Measurements from ENCODE around the gene KCTD17.

Gene KCTD17

DNA sequence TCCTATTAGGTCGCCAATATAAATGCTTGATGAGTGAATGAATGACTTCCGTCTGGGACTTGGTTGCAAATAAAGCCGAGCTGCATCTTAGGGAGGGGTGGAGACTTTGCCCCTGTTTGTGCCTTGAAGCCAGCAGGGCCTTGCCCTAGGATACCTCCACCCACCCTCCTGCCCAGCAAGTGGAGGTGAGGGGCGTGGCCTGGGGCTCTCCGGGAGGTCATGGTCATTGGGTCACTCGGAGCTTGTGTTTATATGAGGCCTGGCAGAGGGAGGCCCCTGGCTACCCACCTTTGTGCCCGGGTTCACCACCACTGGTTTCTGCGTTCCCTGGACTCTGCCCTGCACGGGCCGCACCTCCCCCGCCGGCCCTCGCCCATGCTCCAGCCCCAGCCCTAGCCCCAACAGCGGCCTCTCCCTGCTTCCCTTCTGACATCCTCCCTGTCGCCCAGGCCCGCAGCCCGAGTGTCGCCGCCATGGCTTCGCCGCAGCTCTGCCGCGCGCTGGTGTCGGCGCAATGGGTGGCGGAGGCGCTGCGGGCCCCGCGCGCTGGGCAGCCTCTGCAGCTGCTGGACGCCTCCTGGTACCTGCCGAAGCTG is 27.7 kb upstream of the KCTD17 start:
- no peak overlapping the region for H3K4me3 ChIP-seq (ENCODE audit: low read depth, low read length)
- in situ Hi-C loops (cut with HindIII; ENCODE audit: low sequenced_read_pairs) = no loop called here
- no peak for DNase-seq (ENCODE audit: low read depth, low spot score)
- TF ChIP-seq, protein P1, sequence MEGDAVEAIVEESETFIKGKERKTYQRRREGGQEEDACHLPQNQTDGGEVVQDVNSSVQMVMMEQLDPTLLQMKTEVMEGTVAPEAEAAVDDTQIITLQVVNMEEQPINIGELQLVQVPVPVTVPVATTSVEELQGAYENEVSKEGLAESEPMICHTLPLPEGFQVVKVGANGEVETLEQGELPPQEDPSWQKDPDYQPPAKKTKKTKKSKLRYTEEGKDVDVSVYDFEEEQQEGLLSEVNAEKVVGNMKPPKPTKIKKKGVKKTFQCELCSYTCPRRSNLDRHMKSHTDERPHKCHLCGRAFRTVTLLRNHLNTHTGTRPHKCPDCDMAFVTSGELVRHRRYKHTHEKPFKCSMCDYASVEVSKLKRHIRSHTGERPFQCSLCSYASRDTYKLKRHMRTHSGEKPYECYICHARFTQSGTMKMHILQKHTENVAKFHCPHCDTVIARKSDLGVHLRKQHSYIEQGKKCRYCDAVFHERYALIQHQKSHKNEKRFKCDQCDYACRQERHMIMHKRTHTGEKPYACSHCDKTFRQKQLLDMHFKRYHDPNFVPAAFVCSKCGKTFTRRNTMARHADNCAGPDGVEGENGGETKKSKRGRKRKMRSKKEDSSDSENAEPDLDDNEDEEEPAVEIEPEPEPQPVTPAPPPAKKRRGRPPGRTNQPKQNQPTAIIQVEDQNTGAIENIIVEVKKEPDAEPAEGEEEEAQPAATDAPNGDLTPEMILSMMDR (IDR thresholded peaks at IDR 0.05; ENCODE audit: low read depth, low read length) = no peak

DNA sequence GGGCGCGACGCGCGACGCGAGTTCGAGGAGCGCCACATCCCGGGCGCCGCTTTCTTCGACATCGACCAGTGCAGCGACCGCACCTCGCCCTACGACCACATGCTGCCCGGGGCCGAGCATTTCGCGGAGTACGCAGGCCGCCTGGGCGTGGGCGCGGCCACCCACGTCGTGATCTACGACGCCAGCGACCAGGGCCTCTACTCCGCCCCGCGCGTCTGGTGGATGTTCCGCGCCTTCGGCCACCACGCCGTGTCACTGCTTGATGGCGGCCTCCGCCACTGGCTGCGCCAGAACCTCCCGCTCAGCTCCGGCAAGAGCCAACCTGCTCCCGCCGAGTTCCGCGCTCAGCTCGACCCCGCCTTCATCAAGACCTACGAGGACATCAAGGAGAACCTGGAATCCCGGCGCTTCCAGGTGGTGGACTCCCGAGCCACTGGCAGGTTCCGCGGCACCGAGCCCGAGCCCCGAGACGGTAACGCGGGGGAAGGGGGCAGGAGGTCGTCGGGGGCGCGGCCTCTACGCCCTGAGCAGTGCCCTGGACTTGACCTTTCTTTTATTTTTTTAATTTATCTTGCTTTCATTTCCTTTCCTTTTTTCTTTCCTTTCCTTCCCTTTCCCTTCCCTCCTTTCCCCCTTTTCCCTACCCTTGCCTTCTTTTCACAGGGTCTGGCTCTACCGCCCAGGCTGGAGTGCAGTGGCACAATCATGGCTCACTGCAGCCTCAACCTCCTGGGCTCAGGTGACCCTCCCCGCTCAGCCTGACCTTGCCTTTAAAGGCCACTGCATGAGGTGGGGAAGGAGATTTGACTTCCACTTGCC is 27.0 kb upstream of the KCTD17 start:
- DNase-seq (ENCODE audit: low read depth, low spot score) = no peak
- in situ Hi-C loops (cut with HindIII; ENCODE audit: low sequenced_read_pairs) = no loop called here
- no peak overlapping the region for H3K4me3 ChIP-seq (ENCODE audit: low read depth, low read length)
- TF ChIP-seq, protein P1 (IDR thresholded peaks at IDR 0.05; ENCODE audit: low read depth, low read length) = no peak

GRCh38 chr22:37025500-37026070 is 26.0 kb upstream of the KCTD17 start:
- H3K4me3 ChIP-seq (ENCODE audit: low read depth, low read length) = no peak overlapping the region
- TF ChIP-seq, protein P1 (IDR thresholded peaks at IDR 0.05; ENCODE audit: low read depth, low read length) = no peak
- in situ Hi-C loops (cut with HindIII; ENCODE audit: low sequenced_read_pairs) = no loop called here
- DNase-seq (ENCODE audit: low read depth, low spot score) = no peak

- no peak overlapping the region for H3K4me3 ChIP-seq (ENCODE audit: low read depth, low read length)
- DNase-seq (ENCODE audit: low read depth, low spot score) = no peak
- TF ChIP-seq, protein P1 (IDR thresholded peaks at IDR 0.05; ENCODE audit: low read depth, low read length) = no peak
- in situ Hi-C loops (cut with HindIII; ENCODE audit: low sequenced_read_pairs) = no loop called here
Observed at GRCh38 chr22:37026325-37026724, 25.2 kb upstream of the KCTD17 start.

DNA sequence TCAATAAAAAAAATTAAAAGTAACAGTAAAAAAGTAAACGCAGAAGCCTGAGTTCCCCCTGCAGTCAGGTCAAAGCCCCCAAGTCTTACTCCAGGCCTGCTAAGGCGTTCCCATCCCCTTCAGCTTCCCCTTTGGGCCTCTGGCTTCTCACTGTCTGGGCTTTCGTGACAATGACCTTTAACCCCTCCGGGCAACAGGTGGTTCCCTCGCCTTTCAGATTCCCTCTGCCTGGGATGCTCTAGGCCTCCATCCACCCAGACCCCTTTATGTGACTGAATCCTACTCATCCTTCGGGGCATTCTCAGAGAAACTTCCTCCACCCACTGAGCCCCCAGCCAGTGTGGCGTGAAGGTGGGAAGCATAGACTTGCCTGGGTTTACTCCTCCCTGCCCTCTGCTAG is 24.0 kb upstream of the KCTD17 start:
- in situ Hi-C loops (cut with HindIII; ENCODE audit: low sequenced_read_pairs) = no loop called here
- TF ChIP-seq, protein P1 (IDR thresholded peaks at IDR 0.05; ENCODE audit: low read depth, low read length) = no peak
- no peak for DNase-seq (ENCODE audit: low read depth, low spot score)

DNA sequence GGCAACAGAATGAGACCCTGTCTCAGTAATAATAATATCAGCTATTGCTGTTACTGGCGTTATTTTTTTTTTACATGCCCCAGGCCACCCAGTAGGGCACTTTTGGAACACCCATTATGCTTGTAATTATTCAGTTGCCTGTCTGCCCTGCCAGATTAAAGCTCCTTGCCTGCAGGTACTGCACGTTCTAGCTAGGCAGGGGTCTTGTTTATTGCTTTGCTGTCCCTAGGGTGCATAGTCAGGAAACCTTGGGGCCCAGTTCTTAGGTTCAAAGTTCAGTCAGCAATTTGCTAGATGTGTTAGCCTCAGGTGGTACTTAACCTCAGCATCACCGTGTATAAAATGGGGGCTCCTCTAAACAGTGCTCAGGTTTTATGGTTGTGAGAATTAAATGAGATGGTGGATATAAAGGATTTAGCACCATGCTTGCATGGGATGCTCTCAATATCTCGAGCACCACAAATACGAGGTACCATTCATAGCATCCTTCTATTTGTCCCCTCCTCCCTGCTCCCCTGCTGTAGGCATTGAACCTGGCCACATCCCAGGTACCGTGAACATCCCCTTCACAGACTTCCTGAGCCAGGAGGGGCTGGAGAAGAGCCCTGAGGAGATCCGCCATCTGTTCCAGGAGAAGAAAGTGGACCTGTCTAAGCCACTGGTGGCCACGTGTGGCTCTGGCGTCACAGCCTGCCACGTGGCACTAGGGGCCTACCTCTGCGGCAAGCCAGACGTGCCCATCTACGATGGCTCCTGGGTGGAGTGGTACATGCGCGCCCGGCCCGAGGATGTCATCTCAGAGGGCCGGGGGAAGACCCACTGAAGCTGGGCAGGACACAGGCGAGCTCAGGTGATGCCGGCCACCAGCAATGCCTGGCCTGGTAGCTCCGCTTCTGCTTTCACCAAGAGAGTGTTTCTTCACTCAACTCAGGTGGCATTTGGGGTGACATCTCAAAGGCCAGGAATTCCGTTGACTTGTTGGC is 22.6 kb upstream of the KCTD17 start:
- TF ChIP-seq, protein P1 (IDR thresholded peaks at IDR 0.05; ENCODE audit: low read depth, low read length) = no peak
- DNase-seq (ENCODE audit: low read depth, low spot score) = no peak
- no peak overlapping the region for H3K4me3 ChIP-seq (ENCODE audit: low read depth, low read length)
- in situ Hi-C loops (cut with HindIII; ENCODE audit: low sequenced_read_pairs) = no loop called here

More for the DNA sequence above, 24.0 kb upstream of the KCTD17 start:
- no peak overlapping the region for H3K4me3 ChIP-seq (ENCODE audit: low read depth, low read length)

Data from astrocyte of the spinal cord (primary cell).